Tongue (tissue), 3 donors: Measurements from ENCODE around the gene GALNT17. TPM values are rescaled to one million over a fixed set of nuclear protein-coding genes. Genes with fewer than 3 reads are reported as not detected.

Experiments used
- DNase-seq: peaks from one replicate; pipeline ENCODE4 v3.0.0-alpha.2; 2015
- small RNA-seq: library from RNA; depleted of rRNA; stranded (forward); fragments of <200 nt; gene quantifications from one replicate; pipeline ENCODE3, GENCODE V24; 2014; ENCODE audit warnings: low replicate concordance
- total RNA-seq: library from RNA; depleted of rRNA; stranded (reverse); fragments of >200 nt; gene quantifications from one replicate; pipeline ENCODE4 v1.2.3, GENCODE V29; 2014

Gene GALNT17
- total RNA-seq, 1 donor from 2014 or later, result 38.0 TPM

DNA sequence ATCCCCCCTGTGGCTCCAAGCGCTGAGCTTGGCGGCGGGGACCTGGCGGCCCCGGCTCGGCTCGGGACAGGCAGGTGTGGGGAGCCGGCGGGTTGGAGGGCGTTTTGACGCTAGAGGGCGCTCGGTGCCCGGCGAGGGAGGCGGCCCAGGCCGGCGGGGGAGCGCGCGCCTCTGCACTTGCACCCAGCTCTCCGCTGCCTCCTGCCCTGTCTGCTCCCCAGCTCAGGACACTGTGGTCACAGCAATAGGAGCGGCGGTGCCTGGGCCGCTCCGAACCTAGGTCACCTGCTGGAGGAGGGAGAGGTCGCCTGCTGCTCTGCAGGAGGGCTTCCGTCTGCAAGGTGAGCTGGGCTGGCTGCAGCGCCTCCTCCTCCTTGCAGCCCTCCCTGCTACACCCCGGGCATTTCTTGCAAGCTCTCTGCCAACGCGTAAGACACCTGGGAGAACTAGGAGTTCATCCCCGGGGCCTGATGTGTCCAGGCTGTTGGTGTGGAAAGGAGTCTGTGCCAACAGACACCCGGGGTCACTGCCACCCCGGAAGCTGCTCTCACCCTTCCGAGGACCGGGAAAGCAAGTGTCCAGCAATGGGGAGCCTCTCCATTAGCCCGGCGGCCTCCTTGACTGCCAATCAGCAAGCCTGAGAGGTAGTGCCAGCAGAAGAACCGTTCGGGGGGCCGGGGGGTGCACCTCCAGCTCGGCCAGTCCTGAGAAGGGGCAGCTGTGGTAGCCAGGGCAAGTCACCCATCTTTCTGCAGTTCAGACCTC lies 620.4 kb downstream of the GALNT17 start:
- DNase-seq, result peak; percentile 62

DNA sequence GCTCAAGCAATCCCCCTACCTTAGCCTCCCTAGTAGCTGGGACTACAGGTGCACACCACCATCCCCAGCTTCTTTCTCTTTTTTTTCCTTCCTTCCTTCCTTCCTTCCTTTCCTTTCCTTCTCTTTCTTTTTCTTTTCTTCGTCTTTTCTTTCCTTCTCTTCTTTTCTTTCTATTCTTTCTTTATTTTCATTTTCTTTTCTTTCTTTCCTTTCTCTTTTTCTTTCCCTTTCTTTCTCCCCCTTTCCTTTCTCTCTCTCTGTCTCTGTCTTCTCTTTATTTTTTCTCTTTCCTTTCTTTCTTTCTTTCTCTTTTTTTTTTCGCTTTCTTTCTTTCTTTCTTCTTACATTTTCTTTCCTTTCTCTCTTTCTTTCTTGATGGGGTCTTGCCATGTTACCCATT lies 621.3 kb downstream of the GALNT17 start:
- DNase-seq, result no peak

DNA sequence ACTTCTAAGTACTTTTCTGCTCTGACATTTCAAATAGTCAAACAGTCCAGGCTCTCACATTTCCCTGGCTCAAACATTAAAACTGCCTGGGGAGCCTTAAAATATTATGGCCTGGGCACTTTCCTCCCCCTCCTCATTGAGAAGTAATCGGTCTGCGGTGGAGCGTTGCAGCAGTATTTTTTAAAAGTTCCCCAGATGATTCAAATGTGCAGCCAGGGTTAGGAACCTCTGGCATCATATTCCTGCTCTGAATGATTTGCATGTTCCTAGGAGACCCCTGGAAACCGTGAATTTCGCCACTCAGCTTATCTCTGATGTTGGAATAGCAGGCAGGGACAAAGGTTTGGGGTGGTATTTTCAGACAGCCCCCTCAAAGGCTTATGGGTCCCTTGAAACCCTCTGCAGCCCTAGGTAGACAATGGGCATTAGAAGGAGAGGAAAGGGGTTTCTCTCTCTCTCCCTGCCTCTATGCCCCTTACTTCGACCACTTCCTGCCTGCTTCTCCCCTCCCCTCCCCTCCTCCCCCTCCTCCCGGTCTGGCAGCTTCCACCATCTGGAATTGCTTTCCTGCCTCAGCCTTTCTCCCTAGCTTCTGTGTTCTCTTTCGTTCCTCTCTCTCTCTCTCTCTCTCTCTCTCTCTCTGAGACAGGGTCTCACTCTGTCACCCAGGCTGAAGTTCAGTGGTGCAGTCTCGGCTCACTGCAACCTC lies 622.2 kb downstream of the GALNT17 start:
- DNase-seq, result no peak

DNA sequence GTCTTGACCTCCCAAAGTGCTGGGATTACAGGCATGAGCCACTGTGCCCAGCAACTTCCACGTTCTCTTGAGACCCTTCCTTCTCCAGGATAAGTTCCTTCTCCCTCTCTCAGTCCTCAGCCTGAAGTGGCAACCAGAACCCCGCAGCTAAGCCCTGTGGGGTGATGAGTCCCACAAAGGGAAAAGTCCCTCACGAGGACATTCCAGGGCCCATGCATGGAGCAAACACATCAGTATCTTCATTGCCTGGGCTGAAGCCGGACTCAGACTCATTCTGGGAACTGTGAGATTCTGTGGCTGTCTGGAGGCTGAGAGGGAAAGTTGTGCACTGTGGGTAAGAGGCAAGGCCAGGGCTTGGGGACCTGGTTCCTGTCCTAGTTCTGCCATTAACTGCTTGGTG lies 622.9 kb downstream of the GALNT17 start:
- no peak for DNase-seq

GRCh38 chr7:71761336-71761735 lies 629.4 kb downstream of the GALNT17 start:
- DNase-seq, result no peak

Small RNA genes lying within 50 kb of the gene (small RNA-seq; reads per million reads assigned to genes)
- gene MIR3914-1 (0.05 reads per million), gene RN7SKP75 (not detected)
